ENCODE results near the gene PAQR4. TPM values are rescaled to one million over a fixed set of nuclear protein-coding genes. Genes with fewer than 3 reads are reported as not detected.

Gene PAQR4
- total and polyA plus RNA-seq, 10 of the 15 experiments (the other 5 are each of a cell fraction or from before 2014, with no cell fraction given): 0.39 to 31.8 (median 13.5) TPM

- Histone ChIP-seq H3K27ac (ENCODE audit: control insufficient read depth, insufficient read depth) (no peak overlapping the region), H3K4me1 (ENCODE audit: control insufficient read depth, insufficient read depth, low read length) (no peaks in the 10 kb centered on the region), H3K4me3 (no peak overlapping the region), H3K9ac (ENCODE audit: control insufficient read depth, insufficient read depth, low read length) (no peak overlapping the region), H3K27me3 (replicated peaks in 1 of 2; ENCODE audit: control insufficient read depth in 2 of 2, insufficient read depth in 2 of 2, low read length in 1 of 2) (no peaks in the 10 kb centered on the region), H3K4me2 (ENCODE audit: control insufficient read depth, insufficient read depth) (peak overlapping the region; percentile 62; the same call in 1 of the 2 replicates), H3K79me2 (ENCODE audit: control insufficient read depth, insufficient read depth, low read length) (no peaks in the 10 kb centered on the region), H3K36me3 (ENCODE audit: control insufficient read depth in 2 of 2, insufficient read depth in 2 of 2, low read length in 1 of 2) (peaks cover 0 to 10% of the 10 kb centered on the region in 2 experiments; a peak in 2 of 4 replicates), H4K20me1 (ENCODE audit: control insufficient read depth, insufficient read depth) (no peaks in the 10 kb centered on the region), H2AFZ (ENCODE audit: control insufficient read depth, low read depth, low read length) (peak overlapping the region; percentile 64), H3K9me3 (replicated peaks; ENCODE audit: control insufficient read depth, insufficient read depth, low read length) (no peaks in the 10 kb centered on the region)
- in situ Hi-C loops (cut with MboI) (no loop called here), intact Hi-C loops (cut with micrococcal nuclease; ENCODE audit: unreplicated experiment) (loop anchor here (5.0 kb wide), 1 partner anchor 55 kb away; the partner anchor contains the start of gene PKMYT1)
- SMC1A ChIA-PET (ENCODE audit: uncharacterized antibody, unreplicated experiment): interaction anchor here (0.6 to 1.8 kb wide), 7 partner anchors 8 to 59 kb away, joined by 3 to 9 read pairs (median 4); partner anchors contain the start of genes FLYWCH2 and PKMYT1
- FAIRE-seq: peak; percentile 98
- 7% methylated on average over 19 of the region's 19 CpGs for WGBS (ENCODE audit: insufficient coverage, insufficient replicate concordance, low lambda C conversion rate, missing lambda C conversion rate)
- RAD21 ChIA-PET (ENCODE audit: unreplicated experiment): interaction anchor here (0.6 to 1.5 kb wide), 16 partner anchors 11 to 88 kb away, joined by 3 to 4 read pairs (median 3); partner anchors contain the start of genes FLYWCH1, FLYWCH2 and KREMEN2
- POLR2A ChIA-PET: interaction anchor here (1.2 kb wide), 1 partner anchor 16 kb away, joined by 7 read pairs; the partner anchor contains the start of gene FLYWCH1
- ATAC-seq: peak; percentile 100
- CTCF ChIA-PET: interaction anchor here (0.6 to 2.2 kb wide), 29 partner anchors 8 to 88 kb away, joined by 3 to 27 read pairs (median 7); partner anchors contain the start of genes FLYWCH1, FLYWCH2 and KREMEN2
- DNase-seq (ENCODE audit: low read depth, low spot score): no peak
- no TSS peak for BruUV-seq (replicated peaks)
- TF ChIP-seq HDGF (IDR thresholded peaks at IDR 0.05): 0 out of 2 replicates have a peak, but pooled peaks have one; percentile 25
- no peak for TF ChIP-seq SUPT20H (IDR thresholded peaks at IDR 0.05; ENCODE audit: borderline replicate concordance, control insufficient read depth, low read depth, low read length)
- no peak for TF ChIP-seq HSF1 (IDR thresholded peaks at IDR 0.05; ENCODE audit: low read depth, low read length)
- TF ChIP-seq BCL3 (IDR thresholded peaks at IDR 0.05; ENCODE audit: borderline replicate concordance, insufficient read depth, low read depth, low read length, poor library complexity, severe bottlenecking): no peak
- peak; percentile 88 for TF ChIP-seq CREM (IDR thresholded peaks at IDR 0.05; ENCODE audit: low read depth)
- no peak for TF ChIP-seq NFIC (IDR thresholded peaks at IDR 0.05; ENCODE audit: low read depth, low read length)
- peak; percentile 24; the same call in 1 of the 3 replicates for TF ChIP-seq POU2F2 (IDR thresholded peaks at IDR 0.05; ENCODE audit: borderline replicate concordance, low read depth, low read length)
- peak; percentile 89 to 95 (median 93) for TF ChIP-seq CTCF (IDR thresholded peaks at IDR 0.05 in 2 of 3, conservative IDR thresholded peaks at IDR 0.05 in 1 of 3; ENCODE audit: control insufficient read depth in 2 of 3, extremely low read depth in 1 of 3, insufficient read depth in 1 of 3, low read depth in 3 of 3, low read length in 3 of 3)
- no peak for TF ChIP-seq PRDM15 (CRISPR knock-in tag; IDR thresholded peaks at IDR 0.05)
- TF ChIP-seq PKNOX1 (IDR thresholded peaks at IDR 0.05): no peak
- TF ChIP-seq BHLHE40 (IDR thresholded peaks at IDR 0.05; ENCODE audit: borderline replicate concordance in 1 of 2, low read depth in 2 of 2, low read length in 1 of 2): peak in 1 of 2 experiments; percentile 35; a peak in 1 of 4 replicates
Observed at GRCh38 chr16:2927010-2927646, 42.0 kb upstream of the PAQR4 start.
